GM19043 (cell line): ENCODE measurements around the gene CDT1.

ENCODE experiments used
- ATAC-seq: cut with Tn5 transposase; IDR thresholded peaks from one replicate; pipeline ENCODE4 v1.9.1; 2021; ENCODE audit warnings: low read depth; ENCODE audit not compliant: unreplicated experiment

Gene CDT1

DNA sequence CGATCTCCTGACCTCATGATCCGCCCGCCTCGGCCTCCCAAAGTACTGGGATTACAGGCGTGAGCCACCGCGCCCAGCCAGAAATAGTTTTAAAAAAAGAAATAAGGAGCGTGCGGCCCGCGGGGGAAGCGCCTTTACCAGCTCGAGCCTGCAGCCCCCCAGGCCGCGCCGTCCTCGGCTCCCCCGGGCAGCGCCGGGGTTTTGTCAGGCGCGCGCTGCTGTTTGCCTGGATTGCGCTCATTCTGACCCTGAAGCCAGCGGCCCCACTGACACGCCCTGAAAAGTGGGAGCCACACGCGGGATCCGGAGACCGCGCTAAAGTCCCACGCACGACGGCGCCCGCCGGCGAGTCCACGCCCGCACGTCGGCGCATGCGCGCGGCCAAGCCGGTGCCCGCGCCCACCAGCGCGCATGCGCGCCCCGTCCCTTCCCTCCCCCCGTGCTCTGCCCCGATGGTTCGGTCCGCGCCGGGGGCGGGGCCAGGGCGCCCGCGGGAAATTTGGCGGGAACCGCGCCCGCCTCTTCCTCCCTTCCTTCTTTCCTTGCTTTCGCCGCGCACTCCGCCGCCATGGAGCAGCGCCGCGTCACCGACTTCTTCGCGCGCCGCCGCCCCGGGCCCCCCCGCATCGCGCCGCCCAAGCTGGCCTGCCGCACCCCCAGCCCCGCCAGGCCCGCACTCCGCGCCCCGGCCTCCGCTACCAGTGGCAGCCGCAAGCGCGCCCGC, at the start of gene CDT1:
CDT1 (plus strand) TSS at position 526 of the 724 bp plus-strand sequence; CDS start at position 569, 43 bp downstream.
- ATAC-seq = no peak

DNA sequence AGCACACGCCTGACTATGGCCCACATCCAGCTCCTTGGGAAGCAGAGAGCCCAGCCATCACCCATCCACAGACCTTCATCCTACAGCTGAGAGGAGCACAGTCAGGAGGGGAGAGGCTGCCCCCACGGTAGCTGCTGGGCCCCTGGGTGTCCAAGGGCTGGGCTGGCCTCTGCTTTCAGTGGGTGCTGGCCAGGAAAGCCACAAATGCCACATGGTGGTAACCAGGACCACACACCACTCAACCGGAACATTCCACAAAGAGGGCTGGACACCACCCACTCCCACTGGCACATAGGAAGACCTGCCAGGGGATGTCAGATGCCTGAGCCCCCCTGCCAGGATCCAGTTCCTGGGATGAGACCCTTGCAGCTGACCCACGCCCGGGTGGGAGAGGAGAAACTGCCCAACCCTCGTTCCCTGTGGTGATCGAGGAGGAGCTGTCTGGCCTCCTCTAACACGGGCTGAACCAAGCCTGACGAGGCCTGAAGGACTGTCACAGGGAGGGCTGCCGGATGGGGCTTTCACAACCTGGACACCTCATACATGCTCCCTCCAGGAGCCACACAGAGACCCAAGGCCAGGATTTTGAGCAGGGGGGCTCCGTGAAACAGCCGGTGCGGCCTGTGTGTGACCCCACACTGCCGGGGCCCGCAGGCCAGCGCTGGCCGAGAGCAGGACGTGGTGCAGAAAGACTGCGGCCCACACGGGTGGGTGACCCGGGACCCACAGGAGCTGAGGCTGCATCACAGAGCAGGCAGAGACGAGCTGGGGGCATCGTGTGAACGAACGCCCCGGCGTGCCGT, 49.3 kb upstream of the CDT1 start:
- ATAC-seq = no peak

DNA sequence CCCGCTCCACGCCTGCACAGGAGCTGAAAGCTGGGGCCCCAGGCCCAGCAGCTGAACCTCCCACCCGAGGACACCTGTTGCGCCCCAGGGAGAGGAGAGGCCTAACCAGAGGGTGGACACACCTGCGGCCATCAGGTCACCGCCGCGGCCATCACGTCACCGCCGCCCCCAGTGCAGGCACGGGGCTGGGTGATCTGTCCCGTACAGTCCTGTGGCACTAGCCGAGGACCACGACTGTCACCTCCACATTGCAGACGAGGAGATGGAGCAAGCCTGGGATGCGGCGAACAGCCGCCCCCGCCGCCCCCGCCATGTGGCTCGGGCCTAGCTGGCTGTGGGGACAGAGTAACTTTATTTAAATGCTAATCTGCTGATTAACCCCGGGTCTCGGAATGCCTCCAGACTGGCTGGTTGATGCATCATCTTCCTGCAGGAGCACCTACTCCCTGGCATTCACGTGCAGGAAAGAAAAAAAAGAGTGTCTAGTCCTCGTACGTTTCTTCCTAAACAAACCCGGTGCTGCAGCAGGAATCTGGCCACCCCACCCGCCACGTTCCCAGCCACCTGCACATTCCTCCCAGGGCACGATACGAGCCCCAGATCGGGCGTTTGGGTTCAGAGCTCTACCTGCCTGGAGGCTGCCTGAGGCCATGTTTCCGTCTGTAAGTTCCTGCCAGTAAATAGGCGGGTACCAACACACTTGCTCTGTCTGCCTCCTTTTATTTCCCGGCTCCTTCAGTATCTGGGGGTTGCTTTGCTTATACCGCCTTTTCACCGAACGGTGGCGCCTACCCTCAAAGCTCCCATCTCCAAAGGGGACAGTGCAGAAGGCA, 48.5 kb upstream of the CDT1 start:
- ATAC-seq = no peak

DNA sequence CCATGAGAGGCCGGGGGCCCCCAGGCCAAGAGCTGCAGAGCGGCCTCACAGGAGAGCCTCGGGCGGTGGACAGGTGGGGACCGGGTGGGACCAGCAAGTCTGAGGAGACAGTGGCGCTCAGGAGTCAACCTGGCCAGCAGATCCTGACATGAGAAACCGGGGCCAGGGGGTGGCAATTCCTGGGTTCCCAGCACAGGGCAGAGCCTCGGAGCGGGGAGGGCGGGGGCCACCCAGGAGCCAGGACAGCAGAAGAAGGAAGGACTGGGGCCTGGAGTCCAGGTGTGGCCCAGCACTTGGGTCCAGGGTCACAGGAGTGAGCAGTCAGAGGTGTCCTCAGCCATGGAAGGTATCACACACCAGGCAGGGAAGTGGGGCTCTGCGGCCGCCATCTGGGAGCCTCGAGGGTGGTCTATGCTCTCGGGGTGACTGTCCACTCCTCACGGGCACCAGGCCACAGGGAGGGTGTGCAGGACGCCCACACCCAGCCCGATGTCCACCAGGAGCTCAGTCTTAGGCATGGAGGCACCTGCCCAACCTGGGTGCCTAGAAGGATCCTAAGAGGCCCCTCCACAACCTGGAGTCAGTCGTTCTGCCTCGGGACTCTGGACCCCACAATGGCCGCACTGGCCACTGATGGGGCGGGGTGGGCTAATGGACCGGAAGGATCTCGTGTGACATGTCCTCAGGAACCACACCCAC, 47.7 kb upstream of the CDT1 start:
- no peak for ATAC-seq

DNA sequence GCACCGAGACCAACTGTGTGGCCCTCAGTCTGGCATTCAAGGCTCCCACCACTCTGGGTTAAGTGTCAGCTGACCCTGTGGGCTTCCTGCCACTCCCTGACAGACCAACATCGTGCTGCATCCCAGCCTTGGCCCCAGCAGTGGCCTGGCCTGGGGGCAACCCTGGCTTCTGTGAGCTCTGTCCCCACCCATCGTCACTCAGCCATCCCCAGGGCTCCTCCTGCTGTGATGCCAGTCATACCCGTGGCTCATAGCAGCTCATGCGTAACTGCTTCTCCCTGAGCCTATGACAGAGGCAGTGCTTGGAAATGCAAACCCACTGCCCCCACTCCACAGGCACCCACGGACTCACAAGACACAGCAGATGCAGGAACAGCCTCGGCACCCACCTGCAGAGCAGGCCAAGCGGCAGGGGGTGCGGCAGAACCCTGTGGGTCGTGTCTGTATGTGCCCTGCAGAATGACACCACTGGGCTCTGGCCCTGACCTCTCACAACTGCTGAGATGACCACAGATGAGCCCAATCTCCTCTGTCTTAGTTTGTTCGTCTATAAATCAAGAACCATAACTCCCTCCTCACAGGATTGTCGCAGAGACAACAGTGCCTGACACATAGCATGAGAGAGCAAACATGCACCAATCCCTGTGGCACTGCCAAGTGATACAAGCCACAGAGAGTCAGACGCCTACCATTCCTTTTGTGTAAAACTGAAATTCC, 45.2 kb upstream of the CDT1 start:
- ATAC-seq = no peak

DNA sequence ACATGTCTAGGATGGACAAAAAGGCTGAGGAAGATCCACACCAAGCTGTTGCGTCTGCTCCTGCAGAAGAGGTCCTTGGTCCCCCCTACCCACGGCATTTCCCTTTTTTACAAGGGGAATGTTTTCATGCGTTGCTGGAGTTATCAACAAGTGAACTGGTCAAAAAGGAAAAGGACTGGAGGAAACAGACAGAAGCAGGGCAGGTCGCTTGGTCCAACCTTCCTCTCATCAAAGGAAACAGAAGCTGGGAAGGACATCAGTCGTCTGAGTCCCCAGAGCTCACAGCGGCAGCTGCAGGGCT, 44.7 kb upstream of the CDT1 start:
- ATAC-seq = no peak

DNA sequence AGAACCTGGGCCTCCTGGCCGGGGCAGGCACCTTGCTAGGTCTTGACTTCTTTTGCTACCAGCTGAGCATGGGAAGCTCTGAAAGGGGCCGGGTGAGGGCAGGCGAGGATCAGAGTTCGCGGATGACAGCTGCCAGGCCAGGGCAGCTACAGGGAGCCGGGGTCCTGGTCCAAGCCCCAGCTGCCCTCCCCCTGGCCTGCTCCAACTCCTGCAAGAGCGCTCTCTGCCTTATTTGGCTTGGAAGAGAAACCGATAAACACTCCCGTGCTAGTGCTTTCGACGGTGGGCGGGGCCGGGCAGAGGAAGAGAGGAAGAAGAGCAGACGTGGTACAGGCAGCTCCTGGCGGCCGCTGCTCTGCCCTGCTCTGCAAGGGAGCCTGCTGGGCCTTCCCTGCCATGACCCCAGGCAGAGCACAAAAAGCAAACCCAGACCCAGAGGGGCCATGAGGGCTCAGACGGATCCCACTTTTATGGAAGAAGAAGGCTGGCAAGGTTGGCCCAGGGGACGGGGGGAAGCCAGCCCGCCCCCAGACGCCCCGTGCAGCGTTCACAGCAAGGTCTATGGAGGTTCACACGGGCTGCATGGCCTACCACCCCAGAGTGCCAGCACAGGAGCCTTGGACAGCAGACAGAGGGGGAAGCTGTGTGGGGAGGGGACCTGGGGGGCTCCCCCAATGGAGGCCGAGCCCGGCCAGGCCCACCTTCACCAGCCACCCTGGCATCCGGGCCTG, 44.2 kb upstream of the CDT1 start:
- no peak for ATAC-seq

DNA sequence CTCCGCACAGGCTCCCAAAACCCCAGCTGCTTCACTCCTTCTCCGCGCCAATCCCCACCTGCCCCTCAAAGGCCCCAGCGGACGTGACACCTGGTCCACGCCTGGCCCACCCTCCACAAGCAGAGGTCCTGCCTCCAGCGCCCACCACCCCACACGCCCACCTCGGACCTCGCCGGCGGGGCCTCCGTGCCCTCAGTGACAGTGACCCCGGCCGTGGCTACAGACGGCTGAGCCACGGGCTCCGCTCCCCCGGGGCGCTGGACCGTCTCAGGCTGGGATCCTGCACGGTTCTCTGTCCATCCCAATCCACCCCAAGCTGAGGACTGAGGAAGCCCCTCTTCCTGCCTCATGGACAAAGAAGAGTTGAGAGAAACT, 43.6 kb upstream of the CDT1 start:
- ATAC-seq = no peak

DNA sequence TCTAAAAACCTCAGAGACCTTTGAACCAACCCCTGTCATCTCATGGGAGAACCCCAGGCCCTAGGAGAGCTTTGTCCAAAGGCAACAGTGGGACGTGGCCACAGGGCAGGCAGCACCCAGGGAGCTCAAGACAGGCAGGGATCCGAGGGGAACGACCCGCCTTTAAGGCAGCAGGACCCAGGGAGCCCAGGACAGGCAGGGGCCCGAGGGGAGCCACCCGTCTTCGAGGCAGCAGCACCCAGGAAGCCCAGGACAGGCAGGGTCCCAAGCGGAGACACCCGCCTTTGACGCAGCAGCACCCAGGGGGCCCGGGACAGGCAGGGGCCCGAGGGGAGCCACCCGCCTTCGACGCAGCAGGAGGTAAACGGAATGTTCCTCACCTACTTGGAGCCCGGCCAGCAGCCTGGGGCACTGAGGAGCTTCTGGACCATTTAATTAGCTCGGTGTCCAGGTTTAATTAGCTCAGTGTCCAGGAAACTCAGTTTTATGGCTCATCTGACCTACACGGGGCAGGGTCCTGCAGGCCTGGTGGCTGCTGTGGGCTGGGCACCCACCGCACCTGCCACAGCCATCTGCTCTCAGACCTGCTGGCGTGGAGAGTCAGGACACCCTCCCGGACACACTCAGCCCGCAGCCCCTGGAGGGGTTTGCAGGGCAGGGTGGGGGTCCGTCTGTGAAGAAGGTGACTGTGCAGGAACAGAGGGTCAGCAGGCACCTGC, 43.0 kb upstream of the CDT1 start:
- ATAC-seq = no peak

DNA sequence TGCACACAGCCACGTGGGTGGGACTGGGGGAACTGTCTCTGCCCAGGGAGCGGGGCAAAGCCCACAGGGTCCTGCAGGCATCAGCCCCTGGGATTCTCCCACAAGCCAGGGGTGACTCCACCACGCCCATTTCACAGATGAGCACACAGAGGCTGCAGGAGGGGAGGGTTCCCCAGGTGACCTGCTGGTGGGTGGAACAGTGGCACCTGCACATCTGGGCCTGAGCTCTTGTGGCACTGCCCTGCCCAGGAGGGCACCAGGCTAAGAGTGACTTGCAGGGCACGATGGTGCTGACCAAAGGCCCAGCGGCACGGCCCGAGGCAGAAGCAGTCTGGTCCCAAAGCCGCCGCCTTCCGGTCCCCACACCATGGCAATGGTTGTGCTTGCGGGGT, 42.5 kb upstream of the CDT1 start:
- ATAC-seq = no peak

DNA sequence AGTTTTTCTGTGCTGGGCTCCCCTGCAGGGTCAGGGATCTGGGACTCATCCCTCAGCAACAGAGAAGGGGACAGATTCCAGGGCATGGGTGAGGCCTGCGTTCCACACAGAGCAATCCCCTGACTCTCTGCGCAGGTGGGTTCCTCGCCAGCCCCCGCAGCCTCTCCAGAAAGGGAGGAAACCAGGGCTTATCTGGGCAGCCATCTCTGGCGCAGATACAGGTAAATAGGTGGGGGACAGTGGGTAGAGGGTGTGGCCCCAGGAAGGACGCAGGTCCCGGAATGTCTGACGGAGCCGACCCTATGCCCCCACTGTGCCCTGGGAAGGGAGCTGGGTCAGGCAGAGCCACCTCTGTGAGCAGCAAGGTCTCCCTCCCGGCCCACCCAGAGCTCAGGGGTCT, 41.8 kb upstream of the CDT1 start:
- ATAC-seq = no peak

DNA sequence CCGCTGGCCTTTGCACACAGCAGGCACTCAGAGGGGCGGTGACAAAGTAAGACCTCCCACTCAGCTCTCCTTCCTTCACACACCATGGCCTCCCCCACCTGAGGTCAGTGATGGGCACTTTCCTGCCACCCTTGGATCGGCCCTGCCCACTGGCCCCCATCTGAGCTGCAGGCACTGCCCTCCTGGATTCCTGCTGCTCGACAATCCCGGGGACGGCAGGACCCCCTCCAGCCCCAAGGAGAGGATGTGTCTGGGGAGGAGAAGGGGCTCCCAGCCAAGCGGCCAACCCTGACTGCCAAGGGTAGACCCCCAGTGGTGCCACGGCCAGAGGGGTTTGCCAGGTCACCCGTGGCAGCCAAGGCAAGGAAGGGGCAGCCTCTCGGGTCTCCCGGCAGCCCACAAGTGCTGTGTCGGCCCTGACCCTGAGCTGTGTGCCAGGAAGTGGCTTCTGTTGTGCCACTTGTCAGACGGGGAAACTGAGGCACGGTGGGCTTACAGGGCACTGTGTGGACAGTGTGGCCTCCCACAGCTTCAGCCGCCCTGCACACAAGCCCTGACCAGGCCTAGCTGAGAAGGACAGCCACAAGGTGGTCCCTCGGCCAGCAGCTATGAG, 41.2 kb upstream of the CDT1 start:
- no peak for ATAC-seq

DNA sequence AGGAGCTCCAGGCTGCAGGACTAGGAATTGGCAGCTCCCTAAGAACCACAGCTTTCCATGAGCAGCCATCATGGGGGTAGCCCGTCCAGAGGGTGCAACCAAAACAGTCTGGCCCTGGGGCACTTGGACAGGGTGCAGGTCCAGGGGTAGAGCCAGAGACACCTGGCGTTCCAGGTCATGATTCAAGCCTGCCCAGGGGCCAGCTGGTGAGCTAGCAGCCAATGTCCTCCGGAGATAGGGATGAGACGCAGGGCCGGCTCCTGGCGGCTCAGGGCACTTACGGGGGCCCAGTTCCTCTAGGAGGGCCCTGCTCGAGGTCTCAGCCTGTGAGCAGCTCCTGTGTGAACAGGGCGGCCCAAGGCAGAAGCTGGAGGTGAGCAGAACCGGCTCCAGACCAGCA, 40.6 kb upstream of the CDT1 start:
- ATAC-seq = no peak

DNA sequence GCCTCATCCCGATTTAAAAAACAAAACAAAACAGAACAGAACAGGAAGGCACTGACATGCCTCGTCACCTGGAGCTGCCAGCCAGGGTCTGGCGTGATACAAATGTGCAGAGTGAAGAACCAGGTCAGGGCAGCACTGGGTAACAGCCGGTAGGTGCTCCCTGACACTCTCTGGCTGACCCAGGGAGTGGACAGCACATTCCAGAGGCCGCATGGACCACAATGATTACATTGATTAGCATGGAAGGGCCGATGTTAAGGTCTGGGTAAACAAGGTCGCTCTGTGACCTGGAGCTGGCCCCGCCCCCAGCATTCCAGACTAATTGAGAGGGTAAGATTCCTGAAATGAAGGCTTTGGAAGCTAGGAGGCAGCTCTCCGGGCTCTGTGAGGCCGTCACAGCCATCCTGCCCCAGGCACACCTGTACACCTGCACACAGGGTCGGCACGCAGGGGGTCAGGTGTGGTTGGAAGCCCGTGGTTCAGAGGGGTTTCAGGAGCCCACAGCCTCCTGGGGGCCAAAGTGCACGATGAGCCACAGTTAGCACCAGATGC, 40.0 kb upstream of the CDT1 start:
- no peak for ATAC-seq

DNA sequence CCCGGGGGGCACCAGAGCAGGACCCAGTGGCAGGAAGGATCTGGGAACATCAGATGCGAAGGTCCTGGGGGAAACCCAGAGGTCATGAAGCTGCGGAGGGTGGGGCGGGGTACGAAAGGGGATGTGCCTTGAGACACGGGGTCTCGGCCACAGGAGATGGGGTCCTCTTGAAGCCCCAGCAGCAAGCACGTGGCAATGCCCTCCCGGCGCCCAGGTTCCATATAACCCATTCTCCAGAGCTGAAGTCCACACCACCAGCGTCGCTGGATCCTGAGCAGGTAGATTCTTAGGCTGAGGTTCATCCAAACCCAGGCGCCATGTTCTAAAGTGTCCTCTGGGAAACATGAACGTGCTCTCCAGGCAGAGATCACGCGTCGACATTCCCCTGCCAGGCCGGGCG, 39.5 kb upstream of the CDT1 start:
- no peak for ATAC-seq

DNA sequence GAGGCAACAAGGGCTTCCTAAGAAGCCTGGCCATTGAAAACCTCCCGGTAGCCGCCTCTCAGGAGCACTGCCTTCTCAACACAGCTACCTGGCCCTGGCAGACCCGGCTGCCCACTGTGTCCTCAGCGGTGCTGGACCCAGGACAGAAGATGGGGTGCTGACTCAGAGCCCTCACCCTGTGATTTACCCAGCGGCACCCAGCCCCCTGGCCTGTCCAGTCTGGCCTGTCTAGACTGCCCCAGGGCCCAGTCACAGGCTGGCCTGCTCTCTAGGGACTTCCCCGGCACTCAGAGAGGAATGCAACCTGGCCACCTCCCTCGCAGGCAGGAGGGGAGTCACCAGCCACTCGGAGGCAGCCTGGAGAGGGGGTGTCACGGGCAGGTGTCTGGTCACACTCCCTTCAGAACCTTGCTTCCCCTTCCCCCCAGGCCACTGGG, 38.7 kb upstream of the CDT1 start:
- no peak for ATAC-seq

DNA sequence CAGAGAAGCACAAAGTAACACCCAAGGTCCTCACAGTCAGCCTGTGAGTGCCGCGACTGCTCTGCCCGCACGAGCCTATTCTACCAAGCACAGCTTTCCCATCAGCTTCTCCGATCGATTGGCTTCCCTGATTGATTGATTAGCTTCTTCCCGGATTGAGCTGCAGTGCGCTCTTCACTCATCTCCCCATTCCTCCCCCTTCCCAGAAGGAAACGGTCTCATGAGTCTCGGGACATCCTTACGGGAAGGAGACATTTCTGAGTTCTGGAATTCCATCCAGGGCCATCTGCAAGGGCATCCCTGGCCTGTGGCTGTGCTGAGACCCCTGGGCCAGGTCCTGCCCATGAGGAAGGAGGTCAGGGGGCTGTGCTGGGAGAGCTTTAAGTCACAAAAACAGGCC, 36.6 kb upstream of the CDT1 start:
- no peak for ATAC-seq

DNA sequence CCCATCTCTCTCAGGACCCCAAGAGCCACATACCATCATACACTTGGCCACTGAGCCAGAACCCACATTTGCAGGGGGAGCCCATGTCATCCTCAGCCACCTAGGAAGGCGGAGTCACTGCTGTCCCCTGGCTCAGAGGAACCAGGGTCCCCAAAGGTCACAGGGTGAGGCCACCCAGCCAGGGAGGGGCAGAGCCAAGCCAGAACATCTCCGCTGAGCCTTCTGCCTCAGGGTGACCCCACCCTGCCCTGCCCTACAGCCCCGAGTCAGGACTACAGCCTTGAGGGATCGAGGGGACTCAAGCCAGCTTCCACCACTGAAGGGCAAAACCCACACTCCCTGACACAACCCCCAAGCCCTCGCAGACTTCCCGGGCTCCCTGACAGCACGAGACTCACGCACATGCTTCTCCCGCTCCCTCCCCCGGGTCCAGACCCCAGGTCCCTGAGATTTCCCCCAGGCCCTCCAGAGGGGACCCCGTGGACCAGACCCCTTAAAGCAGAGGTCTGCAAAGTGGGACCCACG, 36.0 kb upstream of the CDT1 start:
- ATAC-seq = no peak
